GM12878 (cell line): ENCODE results near the gene ITGA11. TPM values are rescaled to one million over a fixed set of nuclear protein-coding genes. Genes with fewer than 3 reads are reported as not detected.

Source experiments
- ATAC-seq: fragments of 200-7000 bp; cut with Tn5 transposase; 3 replicates; pipeline ENCODE4 v1.9.1; 2020; ENCODE audit warnings: mild to moderate bottlenecking, moderate library complexity
- BruUV-seq: library from RNA; stranded (reverse); fragments of 400-500 nt; replicated peaks from 2 replicates; lab custom pipeline; 2021; lab: Mats Ljungman, UMichigan
- CTCF ChIA-PET: fragments of 300-600 bp; sonication (Branson Sonifier 250); formaldehyde crosslinking; extraction: SDS; loops from one replicate; lab custom pipeline; 2021; ENCODE audit warnings: inconsistent platforms; lab: Yijun Ruan, JAX
- POLR2A ChIA-PET: fragments of 350-600 bp; formaldehyde crosslinking; extraction: SDS; loops from one replicate; lab custom pipeline; 2021; ENCODE audit warnings: inconsistent platforms; lab: Charles Lee
- RAD21 ChIA-PET: fragments of 300-600 bp; sonication (Branson Sonifier 250); formaldehyde crosslinking; loops from one replicate; lab custom pipeline; 2023; ENCODE audit warnings: antibody characterized with exemption; ENCODE audit not compliant: unreplicated experiment; lab: Charles Lee
- SMC1A ChIA-PET: fragments of 300-600 bp; sonication (Branson Sonifier 250); formaldehyde crosslinking; loops from one replicate; lab custom pipeline; 2023; ENCODE audit not compliant: unreplicated experiment, uncharacterized antibody; lab: Charles Lee
- DNase-seq: peaks from one replicate; pipeline ENCODE4 v3.0.0-alpha.2; 2011; ENCODE audit warnings: low read depth, low spot score
- FAIRE-seq: peaks from 3 replicates; lab custom pipeline; 2011; peaks lifted over from hg19 to GRCh38; lab: Jason Lieb, UNC
- H2AFZ ChIP-seq: 2 replicates; pipeline ENCODE4 v1.6.0; 2011; ENCODE audit warnings: low read depth, low read length, control low read depth; ENCODE audit not compliant: control insufficient read depth
- H3K27ac ChIP-seq: 2 replicates; pipeline ENCODE4 v1.5.1; 2011; ENCODE audit warnings: control low read depth; ENCODE audit not compliant: control insufficient read depth, insufficient read depth
- H3K27me3 ChIP-seq, 2 experiments: replicated peaks in 1 of 2; 2 replicates each; pipeline versions ENCODE4 v1.6.0 to v1.6.1; 2011; ENCODE audit warnings: low read length in 1 of 2; ENCODE audit not compliant: control insufficient read depth in 2 of 2, insufficient read depth in 2 of 2
- H3K36me3 ChIP-seq, 2 experiments: 2 replicates each; pipeline ENCODE4 v1.5.1; 2011; ENCODE audit warnings: low read length in 1 of 2; ENCODE audit not compliant: control insufficient read depth in 2 of 2, insufficient read depth in 2 of 2
- H3K4me1 ChIP-seq: 2 replicates; pipeline ENCODE4 v1.6.1; 2011; ENCODE audit warnings: mild to moderate bottlenecking, low read length, moderate library complexity, mixed read lengths; ENCODE audit not compliant: control insufficient read depth, insufficient read depth
- H3K4me2 ChIP-seq: 2 replicates; pipeline ENCODE4 v1.6.0; 2011; ENCODE audit warnings: control low read depth; ENCODE audit not compliant: control insufficient read depth, insufficient read depth
- H3K4me3 ChIP-seq: fragments of 200-600 bp; sonication (generic); 2 replicates; pipeline ENCODE4 v1.5.1; 2016
- H3K79me2 ChIP-seq: 2 replicates; pipeline ENCODE4 v1.6.0; 2011; ENCODE audit warnings: low read length; ENCODE audit not compliant: control insufficient read depth, insufficient read depth
- H3K9ac ChIP-seq: 2 replicates; pipeline ENCODE4 v1.8.0; 2011; ENCODE audit warnings: low read length, control low read depth, mixed read lengths; ENCODE audit not compliant: control insufficient read depth, insufficient read depth
- H3K9me3 ChIP-seq: replicated peaks from 3 replicates; pipeline ENCODE4 v1.5.1; 2011; ENCODE audit warnings: mild to moderate bottlenecking, low read length; ENCODE audit not compliant: control insufficient read depth, insufficient read depth
- H4K20me1 ChIP-seq: 2 replicates; pipeline ENCODE4 v1.6.0; 2011; ENCODE audit not compliant: control insufficient read depth, insufficient read depth
- E4F1 ChIP-seq: fragments of 450-650 bp; IDR thresholded peaks from 2 replicates; pipeline ENCODE4 v1.6.1; 2018; ENCODE audit warnings: borderline replicate concordance, mild to moderate bottlenecking; ENCODE audit not compliant: partially characterized antibody
- IRF5 ChIP-seq: fragments of 450-650 bp; IDR thresholded peaks from 2 replicates; pipeline ENCODE4 v1.6.1; 2017; ENCODE audit warnings: borderline replicate concordance
- MTA3 ChIP-seq: IDR thresholded peaks from 2 replicates; pipeline ENCODE4 v1.6.1; 2012; ENCODE audit warnings: low read length, inconsistent platforms, borderline replicate concordance
- NFXL1 ChIP-seq: fragments of 450-650 bp; IDR thresholded peaks from 2 replicates; pipeline ENCODE4 v1.6.1; 2017; ENCODE audit warnings: antibody characterized with exemption, mild to moderate bottlenecking, borderline replicate concordance
- NR2C1 ChIP-seq: fragments of 450-650 bp; IDR thresholded peaks from 2 replicates; pipeline ENCODE4 v1.6.1; 2017; ENCODE audit warnings: antibody characterized with exemption, mild to moderate bottlenecking, moderate library complexity
- NRF1 ChIP-seq: conservative IDR thresholded peaks from 2 replicates; pipeline ENCODE4 v1.6.1; 2011; ENCODE audit warnings: mild to moderate bottlenecking, low read depth, low read length, improper control_type of control experiment
- ZNF687 ChIP-seq: fragments of 450-650 bp; IDR thresholded peaks from 2 replicates; pipeline ENCODE4 v1.6.1; 2017; ENCODE audit warnings: mild to moderate bottlenecking, moderate library complexity
- WGBS: methylation state at CpG from one replicate; pipeline ENCODE4 v1.1.6; 2016; ENCODE audit warnings: low lambda C conversion rate; ENCODE audit not compliant: insufficient replicate concordance, insufficient coverage; ENCODE audit errors: missing lambda C conversion rate; 5-methylcytosine and 5-hydroxymethylcytosine counted together
- in situ Hi-C: fragments of 300-500 bp; cut with MboI; formaldehyde crosslinking; loops from 9 replicates; pipeline ENCODE4 v1.14.3; 2018; ENCODE audit warnings: mixed read lengths
- intact Hi-C: fragments of 100-400 bp; cut with micrococcal nuclease; formaldehyde crosslinking; loops from one replicate; pipeline ENCODE4 v1.14.2; 2022; ENCODE audit not compliant: unreplicated experiment
- polyA plus RNA-seq, 11 experiments: library from polyadenylated mRNA; depleted of rRNA in 4 of 11; unstranded in 6 of 11; stranded (reverse) in 5 of 11; fragments of >200 nt; fragmentation: Nextera tagmentation in 4 of 11; fragmentation: Illumina TruSeq in 1 of 11; extraction: Ambion mirVana in 4 of 11; extraction: Trizol in 1 of 11; gene quantifications; 1 replicate in 1 of 11; 2 replicates in 10 of 11; pipeline versions ENCODE4 v1.2.1 to v1.2.3, GENCODE V29; 2011 to 2016; ENCODE audit warnings: inconsistent platforms in 2 of 11, missing spikeins in 2 of 11, low read depth in 1 of 11
- total RNA-seq, 4 experiments: library from RNA; depleted of rRNA in 3 of 4; stranded (reverse); fragments of >200 nt in 3 of 4; fragmentation: Illumina TruSeq in 1 of 4; extraction: Trizol in 1 of 4; gene quantifications; 2 replicates each; pipeline versions ENCODE4 v1.2.1 to v1.2.3, GENCODE V29; 2013 to 2021
- TF ChIP-seq, protein P1 (sequence below): IDR thresholded peaks from 2 replicates; pipeline ENCODE4 v1.6.1; 2011; ENCODE audit warnings: mild to moderate bottlenecking, low read depth, low read length, moderate library complexity; ENCODE audit not compliant: insufficient replicate concordance
- TF ChIP-seq, protein P2 (sequence below): IDR thresholded peaks from 2 replicates; pipeline ENCODE4 v1.6.1; 2012; ENCODE audit warnings: improper control_type of control experiment, low read depth, low read length; ENCODE audit not compliant: insufficient replicate concordance

The ITGA11 gene
- total and polyA plus RNA-seq, 10 of the 15 experiments (the other 5 are each of a cell fraction or from before 2014, with no cell fraction given) = under 0.01 to 0.36 (median 0.13) TPM; not detected in 1

DNA sequence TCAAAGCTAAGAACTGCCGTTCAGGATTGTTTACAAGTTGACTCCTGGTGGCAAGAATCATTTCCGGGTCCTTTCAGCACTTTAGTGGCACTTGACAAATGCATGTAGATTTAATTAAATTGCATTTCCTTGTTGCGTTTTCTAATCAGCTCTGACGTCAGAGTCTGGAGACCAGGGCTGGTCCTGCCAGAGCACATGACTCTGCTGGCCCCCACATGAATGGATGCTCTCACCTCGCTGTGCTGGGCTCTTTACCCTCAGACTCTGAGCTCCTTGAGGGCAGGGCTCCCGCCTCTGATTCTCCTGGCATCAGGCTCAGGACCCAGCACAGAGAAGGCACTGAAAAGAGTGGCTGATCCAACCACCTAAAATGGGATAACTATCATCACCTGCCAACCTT is 85.0 kb downstream of the ITGA11 start:
- FAIRE-seq (no peak), ATAC-seq (no peak), DNase-seq (no peak)
- Histone ChIP-seq H3K4me1 (no peaks in the 10 kb centered on the region), H2AFZ (no peak overlapping the region), H3K9me3 (no peaks in the 10 kb centered on the region), H3K4me2 (no peak overlapping the region), H3K27me3 (no peaks in the 10 kb centered on the region), H3K36me3 (no peaks in the 10 kb centered on the region), H3K27ac (no peak overlapping the region), H3K9ac (no peak overlapping the region), H3K79me2 (no peaks in the 10 kb centered on the region), H4K20me1 (no peaks in the 10 kb centered on the region; the same call in 1 of the 2 replicates), H3K4me3 (no peak overlapping the region)
- RAD21 ChIA-PET = no interaction called here
- no TSS peak for BruUV-seq
- WGBS = 29% methylated on average over 6 of the region's 6 CpGs
- SMC1A ChIA-PET = no interaction called here
- CTCF ChIA-PET = no interaction called here
- in situ Hi-C loops = no loop called here
- intact Hi-C loops = no loop called here
- POLR2A ChIA-PET = no interaction called here
- TF ChIP-seq NRF1 = no peak
- no peak for TF ChIP-seq NR2C1
- no peak for TF ChIP-seq E4F1
- no peak for TF ChIP-seq MTA3
- TF ChIP-seq IRF5 = no peak
- TF ChIP-seq, protein P1, sequence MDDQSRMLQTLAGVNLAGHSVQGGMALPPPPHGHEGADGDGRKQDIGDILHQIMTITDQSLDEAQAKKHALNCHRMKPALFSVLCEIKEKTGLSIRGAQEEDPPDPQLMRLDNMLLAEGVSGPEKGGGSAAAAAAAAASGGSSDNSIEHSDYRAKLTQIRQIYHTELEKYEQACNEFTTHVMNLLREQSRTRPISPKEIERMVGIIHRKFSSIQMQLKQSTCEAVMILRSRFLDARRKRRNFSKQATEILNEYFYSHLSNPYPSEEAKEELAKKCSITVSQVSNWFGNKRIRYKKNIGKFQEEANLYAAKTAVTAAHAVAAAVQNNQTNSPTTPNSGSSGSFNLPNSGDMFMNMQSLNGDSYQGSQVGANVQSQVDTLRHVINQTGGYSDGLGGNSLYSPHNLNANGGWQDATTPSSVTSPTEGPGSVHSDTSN = no peak
- no peak for TF ChIP-seq NFXL1
- TF ChIP-seq ZNF687 = no peak
- TF ChIP-seq, protein P2, sequence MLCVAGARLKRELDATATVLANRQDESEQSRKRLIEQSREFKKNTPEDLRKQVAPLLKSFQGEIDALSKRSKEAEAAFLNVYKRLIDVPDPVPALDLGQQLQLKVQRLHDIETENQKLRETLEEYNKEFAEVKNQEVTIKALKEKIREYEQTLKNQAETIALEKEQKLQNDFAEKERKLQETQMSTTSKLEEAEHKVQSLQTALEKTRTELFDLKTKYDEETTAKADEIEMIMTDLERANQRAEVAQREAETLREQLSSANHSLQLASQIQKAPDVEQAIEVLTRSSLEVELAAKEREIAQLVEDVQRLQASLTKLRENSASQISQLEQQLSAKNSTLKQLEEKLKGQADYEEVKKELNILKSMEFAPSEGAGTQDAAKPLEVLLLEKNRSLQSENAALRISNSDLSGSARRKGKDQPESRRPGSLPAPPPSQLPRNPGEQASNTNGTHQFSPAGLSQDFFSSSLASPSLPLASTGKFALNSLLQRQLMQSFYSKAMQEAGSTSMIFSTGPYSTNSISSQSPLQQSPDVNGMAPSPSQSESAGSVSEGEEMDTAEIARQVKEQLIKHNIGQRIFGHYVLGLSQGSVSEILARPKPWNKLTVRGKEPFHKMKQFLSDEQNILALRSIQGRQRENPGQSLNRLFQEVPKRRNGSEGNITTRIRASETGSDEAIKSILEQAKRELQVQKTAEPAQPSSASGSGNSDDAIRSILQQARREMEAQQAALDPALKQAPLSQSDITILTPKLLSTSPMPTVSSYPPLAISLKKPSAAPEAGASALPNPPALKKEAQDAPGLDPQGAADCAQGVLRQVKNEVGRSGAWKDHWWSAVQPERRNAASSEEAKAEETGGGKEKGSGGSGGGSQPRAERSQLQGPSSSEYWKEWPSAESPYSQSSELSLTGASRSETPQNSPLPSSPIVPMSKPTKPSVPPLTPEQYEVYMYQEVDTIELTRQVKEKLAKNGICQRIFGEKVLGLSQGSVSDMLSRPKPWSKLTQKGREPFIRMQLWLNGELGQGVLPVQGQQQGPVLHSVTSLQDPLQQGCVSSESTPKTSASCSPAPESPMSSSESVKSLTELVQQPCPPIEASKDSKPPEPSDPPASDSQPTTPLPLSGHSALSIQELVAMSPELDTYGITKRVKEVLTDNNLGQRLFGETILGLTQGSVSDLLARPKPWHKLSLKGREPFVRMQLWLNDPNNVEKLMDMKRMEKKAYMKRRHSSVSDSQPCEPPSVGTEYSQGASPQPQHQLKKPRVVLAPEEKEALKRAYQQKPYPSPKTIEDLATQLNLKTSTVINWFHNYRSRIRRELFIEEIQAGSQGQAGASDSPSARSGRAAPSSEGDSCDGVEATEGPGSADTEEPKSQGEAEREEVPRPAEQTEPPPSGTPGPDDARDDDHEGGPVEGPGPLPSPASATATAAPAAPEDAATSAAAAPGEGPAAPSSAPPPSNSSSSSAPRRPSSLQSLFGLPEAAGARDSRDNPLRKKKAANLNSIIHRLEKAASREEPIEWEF = no peak
